NCI-H2107 (cell line): ENCODE results near the gene DYNLT2B.
A peak's percentile ranks its signal among the peaks of the same experiment; 100 is the strongest.
"Not testable (repeated sequence)": the region's sequence is repeated elsewhere in the genome, so short reads cannot be mapped to it uniquely, and the experiment has no call there.

Source experiments
- DNase-seq: peaks from one replicate; lab custom pipeline; 2025; lab: John Stamatoyannopoulos, UW

DYNLT2B gene

DNA sequence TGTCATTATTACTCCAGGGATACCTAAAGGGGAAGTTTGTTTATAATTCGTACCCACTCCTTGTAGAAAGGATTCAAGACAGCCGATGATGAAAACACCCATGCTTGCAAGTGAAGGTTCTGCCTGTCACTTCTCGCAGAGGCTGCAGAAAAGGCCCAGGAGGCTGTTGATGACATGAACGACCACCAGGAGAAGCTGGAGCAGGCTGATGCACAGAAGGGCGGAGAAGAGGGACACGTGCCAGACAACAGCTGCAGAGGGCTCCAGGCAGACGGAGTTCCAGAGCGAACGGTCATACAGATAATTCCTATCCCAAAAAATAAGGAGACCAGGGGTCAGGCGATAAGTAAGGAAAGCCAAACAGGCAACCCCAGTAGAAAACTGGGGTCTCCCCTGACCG lies 5.7 kb upstream of the DYNLT2B start:
- DNase-seq: no peak

DNA sequence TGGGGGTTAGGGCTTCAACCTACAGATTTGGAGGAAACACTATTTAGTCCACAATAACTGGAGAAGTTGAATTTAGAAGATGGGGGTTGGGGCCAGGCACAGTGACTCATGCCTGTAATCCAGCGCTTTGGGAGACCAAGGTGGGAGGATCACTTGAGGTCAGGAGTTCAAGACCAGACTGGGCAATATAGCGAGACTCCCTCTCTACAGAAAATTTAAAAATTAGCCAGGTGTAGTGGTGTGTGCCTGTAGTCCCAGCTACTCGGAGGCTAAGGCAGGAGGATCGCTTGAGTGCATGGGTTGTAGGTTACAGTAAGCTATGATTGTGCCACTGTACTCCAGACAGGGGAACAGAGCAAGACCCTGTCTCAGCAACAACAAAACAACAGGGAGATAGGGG lies 5.0 kb upstream of the DYNLT2B start:
- DNase-seq: no peak

DNA sequence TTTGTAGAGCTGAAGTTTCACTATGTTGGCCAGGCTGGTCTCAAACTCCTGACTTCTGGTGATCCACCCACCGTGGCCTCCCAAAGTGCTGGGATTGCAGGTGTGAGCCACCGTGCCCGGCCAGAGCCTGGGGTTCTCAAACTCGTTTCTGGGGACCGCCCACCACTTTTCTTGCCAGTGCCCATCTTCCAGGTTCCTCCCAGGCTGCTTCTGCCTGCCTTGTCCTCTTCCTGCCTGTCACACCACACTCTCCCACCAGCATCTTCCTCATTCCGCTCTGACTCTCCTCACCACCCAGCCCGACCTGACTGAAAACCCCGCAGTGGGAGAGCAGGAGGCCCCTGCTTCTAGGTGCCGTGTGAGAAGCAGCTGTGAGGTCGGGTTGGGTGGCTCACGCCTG lies 3.1 kb upstream of the DYNLT2B start:
- no peak for DNase-seq

DNA sequence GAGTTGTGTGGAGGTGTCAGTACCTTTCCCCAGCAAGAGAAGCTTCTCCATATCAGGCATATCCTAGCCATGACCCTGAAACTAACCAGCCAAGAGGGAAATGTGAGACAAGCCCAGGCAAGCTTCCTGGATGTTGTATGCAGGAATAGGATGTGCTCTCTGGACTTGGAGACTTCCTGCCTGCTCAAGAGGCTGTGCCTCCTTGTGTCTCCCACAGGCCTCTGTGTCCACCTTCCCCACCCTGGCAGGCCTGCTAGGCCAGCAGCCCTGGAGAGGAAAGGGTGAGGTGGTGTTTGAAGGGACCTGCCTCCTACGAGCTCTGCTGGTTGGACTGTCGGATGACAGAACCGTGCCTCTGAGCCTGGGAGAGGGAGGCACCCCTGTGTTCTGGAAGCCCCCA lies 2.1 kb upstream of the DYNLT2B start:
- no peak for DNase-seq

DNA sequence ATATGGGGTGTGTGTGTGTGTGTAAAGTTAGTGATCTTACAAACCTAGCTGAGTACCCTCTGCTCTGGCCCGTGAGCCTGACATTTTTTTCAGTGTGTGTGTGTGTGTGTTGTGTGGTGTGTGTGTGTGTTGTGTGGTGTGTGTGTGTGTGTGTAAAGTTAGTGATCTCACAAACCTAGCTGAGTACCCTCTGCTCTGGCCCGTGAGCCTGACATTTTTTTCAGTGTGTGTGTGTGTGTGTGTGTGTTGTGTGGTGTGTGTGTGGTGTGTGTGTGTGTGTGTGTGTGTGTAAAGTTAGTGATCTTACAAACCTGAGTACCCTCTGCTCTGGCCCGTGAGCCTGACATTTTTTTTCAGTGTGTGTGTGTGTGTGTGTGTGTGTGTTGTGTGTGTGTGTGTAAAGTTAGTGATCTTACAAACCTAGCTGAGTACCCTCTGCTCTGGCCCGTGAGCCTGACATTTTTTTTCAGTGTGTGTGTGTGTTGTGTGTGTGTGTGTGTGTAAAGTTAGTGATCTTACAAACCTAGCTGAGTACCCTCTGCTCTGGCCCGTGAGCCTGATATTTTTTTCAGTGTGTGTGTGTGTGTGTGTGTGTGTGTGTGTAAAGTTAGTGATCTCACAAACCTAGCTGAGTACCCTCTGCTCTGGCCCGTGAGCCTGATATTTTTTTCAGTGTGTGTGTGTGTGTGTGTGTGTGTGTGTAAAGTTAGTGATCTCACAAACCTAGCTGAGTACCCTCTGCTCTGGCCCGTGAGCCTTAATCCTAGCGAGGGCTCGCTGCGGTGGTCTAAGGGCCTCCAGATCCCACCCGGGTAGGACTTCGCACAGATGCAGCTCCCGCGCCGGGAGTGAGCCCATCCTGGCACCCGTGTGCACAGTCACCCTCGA lies 997 bp downstream of the DYNLT2B start:
- DNase-seq: not testable (repeated sequence)

DNA sequence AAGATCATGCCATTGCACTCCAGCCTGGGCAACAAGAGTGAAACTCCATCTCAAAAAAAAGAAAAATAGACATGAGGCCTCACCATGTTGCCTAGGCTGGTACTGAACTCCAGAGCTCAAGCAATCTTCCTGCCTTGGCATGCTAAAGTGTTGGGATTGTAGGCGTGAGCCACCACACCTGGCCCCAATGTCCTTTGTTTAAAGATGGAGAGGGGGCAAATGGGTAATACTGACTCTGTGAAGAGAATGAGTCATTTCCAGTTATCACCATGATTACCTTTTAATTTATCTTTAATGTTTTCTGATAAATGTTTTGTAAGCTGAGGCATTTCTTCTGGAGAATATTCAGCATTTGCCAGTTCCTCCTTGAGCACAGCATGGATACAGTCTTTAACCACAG lies 2.2 kb downstream of the DYNLT2B start:
- no peak for DNase-seq

DNA sequence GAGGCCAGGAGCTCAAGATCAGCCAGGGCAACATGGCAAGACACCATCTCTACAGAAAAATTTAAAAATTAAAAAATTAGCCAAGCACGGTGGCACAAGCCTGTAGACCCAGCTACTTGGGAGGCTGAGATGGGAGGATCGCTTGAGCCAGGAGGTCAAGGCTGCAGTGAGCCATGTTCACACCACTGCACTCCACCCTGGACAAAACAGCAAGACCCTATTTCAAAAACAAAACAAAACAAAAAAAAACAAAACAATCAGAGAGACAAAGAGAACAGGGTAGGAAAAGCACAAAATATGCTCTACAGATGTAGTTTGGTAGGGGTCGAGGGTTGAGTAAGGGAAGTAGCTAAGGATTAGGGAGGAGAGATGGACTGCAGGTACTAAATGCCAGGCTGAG lies 3.4 kb downstream of the DYNLT2B start:
- DNase-seq: no peak

DNA sequence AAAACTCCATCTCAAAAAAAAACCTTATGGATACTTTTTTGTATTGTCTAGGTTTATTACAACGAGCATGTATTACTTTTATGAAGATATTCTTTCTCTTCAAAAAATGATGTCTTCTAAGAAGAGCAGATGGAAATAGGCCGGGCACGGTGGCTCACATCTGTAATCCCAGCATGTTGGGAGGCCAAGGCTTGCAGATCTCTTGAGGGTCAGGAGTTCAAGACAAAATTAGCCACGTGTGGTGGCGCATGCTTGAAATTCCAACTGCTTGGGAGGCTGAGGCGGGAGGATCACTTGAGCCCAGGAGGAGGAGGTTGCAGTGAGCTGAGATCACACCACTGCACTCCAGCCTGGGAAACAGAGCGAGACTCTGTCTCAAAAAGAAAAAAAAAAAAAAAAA lies 4.0 kb downstream of the DYNLT2B start:
- not testable (repeated sequence) for DNase-seq

DNA sequence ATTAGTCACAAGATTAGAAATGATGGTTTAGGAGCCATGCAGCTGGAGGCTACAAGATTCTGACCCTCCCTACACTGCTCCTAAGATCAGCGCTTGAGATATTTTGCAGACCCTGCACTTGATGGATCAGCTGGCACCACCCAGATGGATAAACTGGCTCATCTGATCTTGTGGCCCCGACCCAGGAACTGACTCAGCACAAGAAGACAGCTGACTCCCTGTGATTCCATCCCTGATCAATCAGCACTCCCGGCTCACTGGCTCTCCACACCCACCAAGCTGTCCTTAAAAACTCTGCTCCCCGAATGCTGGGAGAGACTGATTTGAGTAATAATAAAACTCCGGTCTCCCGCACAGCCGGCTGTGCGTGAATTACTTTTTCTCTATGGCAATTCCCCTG lies 15.1 kb downstream of the DYNLT2B start:
- DNase-seq: not testable (repeated sequence)

DNA sequence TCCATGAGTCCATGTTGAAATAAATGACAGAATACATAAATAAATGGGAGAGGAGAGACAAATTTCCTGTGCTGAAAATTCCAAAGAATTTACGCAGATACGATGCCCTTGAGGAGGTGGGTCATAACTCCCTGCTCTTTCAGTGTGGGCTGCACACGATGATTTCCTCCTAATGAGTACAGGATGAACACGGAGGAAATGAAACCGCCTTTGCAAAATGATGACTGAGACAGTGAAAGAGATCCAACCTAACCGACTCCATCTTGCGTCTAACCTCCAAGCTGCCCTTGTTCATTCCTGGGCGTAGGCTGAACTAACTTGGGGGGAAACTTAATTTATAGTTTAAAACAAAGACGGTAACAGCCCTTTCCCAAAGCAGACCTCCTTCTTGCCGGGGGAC lies 15.5 kb downstream of the DYNLT2B start:
- not testable (repeated sequence) for DNase-seq

DNA sequence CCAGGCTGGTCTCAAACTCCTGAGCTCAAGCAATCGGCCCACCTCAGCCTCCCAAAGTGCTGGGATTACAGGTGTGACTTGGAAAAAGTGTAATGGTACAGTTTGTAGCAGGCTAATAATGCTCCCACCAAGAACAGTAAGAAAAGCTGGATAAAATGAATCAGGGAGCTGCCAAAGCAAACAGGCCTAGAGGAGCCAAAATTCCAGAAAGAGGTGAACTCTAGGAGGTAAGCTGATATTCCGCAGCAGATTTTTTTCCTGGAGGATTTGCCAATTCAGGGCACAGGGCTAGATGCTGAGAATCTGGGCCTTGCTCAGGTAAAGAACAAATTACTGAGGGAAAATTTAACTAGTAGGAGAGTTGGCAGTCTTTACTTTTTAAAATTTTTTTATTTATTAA lies 19.5 kb downstream of the DYNLT2B start:
- DNase-seq: no peak

DNA sequence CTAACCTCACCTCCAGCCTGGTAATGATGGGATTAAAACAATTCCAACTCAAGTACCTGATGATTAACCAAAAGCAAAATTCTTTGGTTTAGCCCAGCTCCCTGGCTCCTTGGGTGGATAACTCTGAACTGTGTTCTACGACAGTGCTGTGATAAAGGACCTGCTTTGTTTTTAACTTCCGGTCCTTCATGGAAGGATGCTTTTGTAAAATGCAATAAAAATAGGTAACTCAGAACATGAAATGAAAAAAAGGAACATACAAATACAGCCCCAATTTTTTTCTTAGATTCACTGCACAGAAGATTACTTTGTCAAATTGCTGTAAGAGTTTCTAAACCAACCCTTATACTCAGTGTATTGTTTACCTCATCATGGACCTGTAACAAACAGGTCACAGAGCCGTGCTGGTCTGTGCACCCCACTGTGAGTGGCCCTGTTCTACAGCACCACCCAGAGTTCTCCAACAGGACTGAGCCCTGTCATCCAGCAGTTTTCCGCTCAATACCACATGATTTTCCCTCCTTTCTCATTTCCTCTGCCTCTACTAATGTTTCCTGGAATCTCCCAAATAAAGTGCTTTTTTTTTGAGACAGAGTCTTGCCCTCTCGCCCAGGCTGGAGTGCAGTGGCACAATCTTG lies 25.6 kb downstream of the DYNLT2B start:
- DNase-seq: no peak

DNA sequence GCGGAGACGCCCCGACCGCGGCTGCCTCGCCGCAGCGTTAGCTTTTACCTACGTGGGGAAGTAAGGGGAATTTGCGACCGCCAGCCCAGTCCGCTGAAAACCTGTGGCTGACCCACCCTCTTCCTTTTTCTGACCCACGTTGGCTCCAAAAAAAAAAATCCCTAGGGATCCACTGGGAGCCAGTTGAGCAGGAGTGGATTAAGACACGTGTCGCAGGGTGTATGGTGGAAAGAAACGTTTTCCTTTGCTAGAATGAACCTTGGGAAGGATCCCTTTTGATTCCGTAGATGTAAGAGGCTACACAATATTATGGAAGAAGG lies 29.9 kb downstream of the DYNLT2B start:
- DNase-seq: peak; percentile 69

DNA sequence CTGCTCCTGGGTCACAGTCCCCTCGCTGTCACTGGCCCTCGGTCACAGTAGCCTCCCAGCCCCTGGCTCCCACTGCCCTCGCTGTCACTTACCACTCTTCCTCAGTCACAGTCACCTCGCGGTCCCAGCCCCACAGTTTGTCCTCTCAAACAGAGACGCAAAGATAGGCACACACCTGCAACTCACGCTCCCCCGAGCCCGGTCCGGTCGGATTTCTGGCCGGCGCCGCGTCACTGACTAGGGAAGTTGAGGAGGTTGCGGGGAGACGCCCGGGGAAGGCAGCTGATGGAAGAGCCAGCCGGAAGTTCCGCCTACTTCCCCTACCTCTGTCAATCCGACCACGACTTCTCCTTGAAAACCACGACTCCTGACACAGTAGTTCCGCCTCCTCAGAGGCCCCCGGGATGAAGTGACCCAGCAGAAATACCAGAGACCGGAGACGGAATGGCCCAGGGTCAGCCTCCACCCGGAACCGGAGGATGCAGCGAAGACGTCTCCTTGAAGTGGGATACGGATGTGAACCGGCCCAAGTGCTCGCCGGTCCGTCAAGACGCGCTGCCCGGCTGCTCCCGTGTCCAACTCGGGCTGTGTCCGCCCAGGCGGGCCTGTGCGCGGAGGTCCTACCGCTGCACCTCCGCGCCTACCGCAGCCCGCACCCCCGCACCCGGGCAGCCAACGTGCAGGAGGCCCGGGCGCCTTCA lies 30.4 kb downstream of the DYNLT2B start, which contains the start of gene PCYT1A:
Gene PCYT1A, minus strand, starts transcription at position 287 of the 701 bp plus-strand sequence. CDS start 17,195 bp downstream, outside the sequence.
- peak; percentile 95 for DNase-seq

DNA sequence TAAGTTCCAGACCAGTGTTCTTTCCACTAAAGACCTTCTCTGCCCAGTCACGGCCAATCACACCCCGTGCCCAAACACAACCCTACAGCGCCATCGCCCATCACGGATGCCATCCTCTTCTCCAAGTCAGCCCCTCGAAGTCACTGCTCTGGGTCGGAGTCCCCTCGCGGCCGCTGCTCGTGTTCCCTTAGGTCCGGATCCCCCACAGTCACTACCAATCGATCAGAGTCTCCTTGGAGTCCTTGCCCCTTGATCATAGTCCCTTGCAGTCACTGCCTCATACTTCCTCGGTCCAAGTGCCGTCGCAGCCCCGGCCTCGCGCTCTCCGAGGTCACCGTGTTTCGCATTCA lies 31.0 kb downstream of the DYNLT2B start:
- DNase-seq: no peak

DNA sequence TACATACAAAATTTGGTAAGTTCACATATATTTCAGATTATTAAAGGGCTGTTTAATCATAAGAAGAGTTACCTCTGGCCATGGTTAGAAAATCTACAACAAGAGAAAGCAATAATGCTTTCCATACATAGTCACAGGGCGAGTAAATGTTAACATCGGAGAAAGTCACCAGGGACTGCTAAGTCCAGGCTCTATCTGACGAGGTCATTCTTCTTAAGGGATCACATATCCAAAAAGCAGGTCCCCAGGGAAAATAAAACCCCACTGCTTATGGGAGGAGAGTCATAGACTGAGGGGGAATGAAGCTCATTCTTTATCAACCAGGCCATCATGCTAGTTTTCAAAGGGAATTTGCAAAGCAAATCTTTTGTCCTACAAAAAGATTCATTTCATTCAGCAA lies 33.6 kb downstream of the DYNLT2B start:
- DNase-seq: no peak

DNA sequence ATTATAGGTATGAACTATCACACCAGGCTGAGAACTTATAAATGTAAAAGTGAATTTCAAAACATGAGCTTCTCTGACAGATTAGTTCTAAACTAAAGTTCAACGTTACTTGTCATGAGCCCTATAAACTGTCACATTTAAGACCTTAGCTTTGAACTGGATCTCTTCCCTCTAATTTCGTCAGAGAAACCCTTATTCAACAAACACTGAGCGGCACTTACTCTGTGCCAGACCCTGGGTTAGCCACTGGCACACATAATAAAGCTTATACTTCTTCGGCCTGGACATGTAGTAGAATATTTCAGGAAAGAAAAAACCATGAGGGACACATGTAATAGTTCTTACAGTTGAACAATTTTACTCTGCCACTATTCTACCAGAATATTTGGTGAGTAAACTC lies 36.1 kb downstream of the DYNLT2B start:
- DNase-seq: no peak

DNA sequence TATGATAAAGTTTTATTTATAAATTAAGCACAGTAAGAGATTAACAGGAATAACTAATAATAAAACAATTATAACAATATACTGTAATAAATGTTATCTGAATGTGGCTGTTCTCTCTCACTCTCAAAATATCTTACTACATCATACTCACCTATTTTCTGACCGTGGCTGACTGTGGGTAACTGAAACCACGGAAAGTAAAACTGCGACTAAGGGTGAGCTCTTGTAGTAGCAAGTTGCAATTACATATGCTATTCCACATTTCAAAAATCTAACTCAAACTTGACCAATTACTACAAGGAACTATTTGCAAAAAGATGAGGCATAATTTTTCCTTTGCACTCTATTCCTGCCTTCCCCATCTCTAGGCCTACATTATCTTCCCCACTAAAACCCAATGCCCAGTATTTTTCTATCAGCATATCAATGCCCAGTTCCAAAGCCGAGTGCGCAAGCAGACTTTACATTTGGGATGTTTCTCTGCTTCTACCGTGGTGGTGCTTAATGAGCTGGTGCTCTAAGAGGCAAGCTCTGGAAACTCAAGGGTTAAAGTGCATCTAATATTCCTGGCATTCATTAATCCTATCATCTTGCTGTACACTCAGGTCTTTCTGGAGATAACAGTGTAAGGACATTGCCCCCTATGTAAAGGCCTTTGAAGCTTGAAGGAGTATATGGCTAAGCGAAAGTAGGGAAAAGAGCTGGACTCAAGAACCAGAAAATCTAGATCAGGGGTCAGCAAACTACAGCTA lies 37.2 kb downstream of the DYNLT2B start:
- no peak for DNase-seq

DNA sequence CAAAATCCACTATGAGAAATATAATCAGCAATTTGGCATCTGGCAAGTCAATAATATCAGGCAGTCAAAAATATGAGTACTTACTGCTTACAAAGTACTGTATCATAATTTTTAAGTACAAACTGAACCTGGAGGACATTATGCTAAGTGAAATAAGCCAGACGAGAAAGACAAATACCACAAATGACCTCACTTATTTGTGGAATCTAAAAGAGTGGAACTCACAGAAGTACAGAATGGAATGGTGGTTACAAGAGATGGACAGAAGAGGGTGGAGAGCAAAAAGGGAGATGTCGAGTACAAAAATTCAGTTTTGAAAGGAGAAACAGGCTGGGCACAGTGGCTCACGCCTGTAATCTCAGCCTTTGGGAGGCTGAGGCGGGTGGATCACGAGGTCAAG lies 42.9 kb downstream of the DYNLT2B start:
- no peak for DNase-seq

DNA sequence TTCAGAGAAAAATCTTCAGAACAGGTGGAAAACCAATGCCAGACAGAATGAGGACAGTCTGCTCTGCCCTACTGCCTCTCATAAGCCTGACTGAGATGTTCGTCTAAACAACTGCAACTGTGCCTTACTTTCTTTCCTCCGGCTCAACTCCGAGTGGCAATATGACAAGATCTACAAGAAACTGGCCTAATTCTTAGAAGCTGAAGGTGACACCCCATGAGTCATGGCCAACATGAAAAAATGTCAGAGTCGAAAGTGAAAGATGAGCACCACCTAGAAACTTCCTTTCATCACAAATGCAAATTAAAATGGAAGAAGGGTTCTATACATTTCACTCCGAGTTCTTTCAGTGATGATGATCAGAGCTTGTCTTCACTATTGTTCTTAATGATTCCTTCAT lies 43.5 kb downstream of the DYNLT2B start:
- no peak for DNase-seq

DNA sequence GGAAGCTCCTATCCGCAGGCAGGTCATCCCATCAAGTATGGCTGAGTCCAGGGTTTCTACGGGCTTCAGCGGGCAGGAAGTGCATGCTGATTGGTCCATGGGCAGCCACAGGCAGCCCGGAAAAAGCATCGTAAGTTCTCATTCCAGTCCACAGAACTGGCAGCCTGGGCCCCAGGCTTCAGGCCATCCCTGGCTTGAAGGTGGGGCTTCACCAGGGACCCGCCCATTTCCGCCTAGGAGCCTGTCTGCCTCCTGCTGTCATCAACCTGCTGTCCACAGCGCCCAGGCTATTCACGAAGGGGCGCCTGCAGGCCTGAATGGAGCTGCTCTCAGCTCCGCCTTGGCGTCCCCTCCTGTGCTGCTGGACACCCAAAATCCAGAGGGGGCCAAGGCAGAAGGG lies 44.4 kb downstream of the DYNLT2B start:
- DNase-seq: no peak

DNA sequence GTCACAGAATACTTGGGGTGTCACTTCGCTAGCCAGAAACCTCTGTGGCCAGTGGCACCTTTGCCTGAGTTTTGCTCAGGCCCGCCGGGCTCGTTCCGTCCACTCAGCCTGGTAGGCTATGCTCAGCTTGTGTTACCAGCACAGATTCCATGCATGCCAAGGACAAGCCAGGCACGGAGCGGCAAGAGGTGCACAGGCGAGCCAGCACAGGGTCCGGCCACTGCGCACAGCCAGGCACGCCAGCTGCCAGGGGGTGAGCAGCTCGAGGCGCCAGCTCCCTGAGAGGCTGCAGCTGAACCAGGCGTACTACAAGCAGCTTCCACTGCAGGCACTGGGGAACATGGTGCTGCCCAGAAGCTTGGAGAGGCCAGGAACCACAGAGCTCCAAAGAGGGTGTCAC lies 45.2 kb downstream of the DYNLT2B start:
- DNase-seq: no peak
